A673 (cell line): Measurements from ENCODE around the gene IPO8. TPM values are rescaled to one million over a fixed set of nuclear protein-coding genes. Genes with fewer than 3 reads are reported as not detected.

Experiments
- BruUV-seq: library from RNA; stranded (reverse); fragments of 400-500 nt; replicated peaks from 2 replicates; lab custom pipeline; 2021; lab: Mats Ljungman, UMichigan
- CTCF ChIA-PET: fragments of 300-600 bp; sonication (Branson Sonifier 250); formaldehyde crosslinking; loops from one replicate; lab custom pipeline; 2022; ENCODE audit warnings: antibody characterized with exemption; lab: Charles Lee
- POLR2A ChIA-PET: fragments of 300-600 bp; sonication (Branson Sonifier 250); formaldehyde crosslinking; loops from one replicate; lab custom pipeline; 2022; ENCODE audit warnings: antibody characterized with exemption; ENCODE audit not compliant: low non-redundant PET; lab: Charles Lee
- DNase-seq: peaks from one replicate; pipeline ENCODE4 v3.0.0-alpha.2; 2015; ENCODE audit warnings: low spot score
- H3K27ac ChIP-seq: fragments of 200-600 bp; sonication (generic); 2 replicates; pipeline ENCODE4 v1.5.1; 2016; ENCODE audit warnings: mixed run types, low read depth, mild to moderate bottlenecking, mixed read lengths, antibody characterized with exemption, low read length; ENCODE audit not compliant: poor library complexity, severe bottlenecking
- H3K27me3 ChIP-seq: fragments of 200-600 bp; sonication (generic); replicated peaks from 2 replicates; pipeline ENCODE4 v1.6.1; 2017; ENCODE audit warnings: mixed run types, low read depth, mild to moderate bottlenecking, mixed read lengths, antibody characterized with exemption, low read length; ENCODE audit not compliant: insufficient read depth, poor library complexity
- H3K36me3 ChIP-seq: fragments of 200-600 bp; sonication (generic); 2 replicates; pipeline ENCODE4 v1.6.1; 2016; ENCODE audit warnings: mixed run types, mild to moderate bottlenecking, mixed read lengths, antibody characterized with exemption, low read length; ENCODE audit not compliant: insufficient read depth, poor library complexity, severe bottlenecking
- H3K4me1 ChIP-seq: fragments of 200-600 bp; sonication (generic); 2 replicates; pipeline ENCODE4 v1.6.1; 2017; ENCODE audit warnings: mixed run types, mild to moderate bottlenecking, mixed read lengths, antibody characterized with exemption, low read length; ENCODE audit not compliant: insufficient read depth, poor library complexity, severe bottlenecking
- H3K4me3 ChIP-seq: fragments of 200-600 bp; sonication (generic); 2 replicates; pipeline ENCODE4 v1.5.1; 2016; ENCODE audit warnings: low read depth, mixed run types, mild to moderate bottlenecking, mixed read lengths, low read length; ENCODE audit not compliant: poor library complexity, severe bottlenecking
- H3K9me3 ChIP-seq: fragments of 200-600 bp; sonication (generic); 2 replicates; pipeline ENCODE4 v1.6.1; 2016; ENCODE audit warnings: mixed run types, low read depth, mild to moderate bottlenecking, mixed read lengths, antibody characterized with exemption, low read length; ENCODE audit not compliant: poor library complexity, severe bottlenecking
- EZH2 ChIP-seq: fragments of 200-600 bp; sonication (generic); IDR thresholded peaks from 2 replicates; pipeline ENCODE4 v1.6.1; 2017; ENCODE audit warnings: borderline replicate concordance, low read depth, mild to moderate bottlenecking, mixed read lengths, antibody characterized with exemption, low read length; ENCODE audit not compliant: poor library complexity, severe bottlenecking
- intact Hi-C: fragments of 100-400 bp; cut with micrococcal nuclease; formaldehyde crosslinking; loops from one replicate; pipeline ENCODE4 v1.10.0; 2022; ENCODE audit not compliant: unreplicated experiment
- total RNA-seq: library from RNA; stranded (reverse); gene quantifications from 2 replicates; pipeline ENCODE4 v1.2.3, GENCODE V29; 2021
- TF ChIP-seq, protein P1 (sequence below): fragments of 300-800, 200-600 bp; sonication (generic); conservative IDR thresholded peaks from 2 replicates; pipeline ENCODE4 v1.5.1; 2017; ENCODE audit warnings: low read depth, mild to moderate bottlenecking, antibody characterized with exemption, low read length, moderate library complexity, mixed read lengths

IPO8 gene
- total RNA-seq, 1 experiment from 2014 or later, result 37.9 TPM

GRCh38 chr12:30739020-30739419 lies 43.4 kb upstream of the IPO8 start:
- ChIA-PET POLR2A (no interaction called here), CTCF (no interaction called here)
- TF ChIP-seq, protein P1, sequence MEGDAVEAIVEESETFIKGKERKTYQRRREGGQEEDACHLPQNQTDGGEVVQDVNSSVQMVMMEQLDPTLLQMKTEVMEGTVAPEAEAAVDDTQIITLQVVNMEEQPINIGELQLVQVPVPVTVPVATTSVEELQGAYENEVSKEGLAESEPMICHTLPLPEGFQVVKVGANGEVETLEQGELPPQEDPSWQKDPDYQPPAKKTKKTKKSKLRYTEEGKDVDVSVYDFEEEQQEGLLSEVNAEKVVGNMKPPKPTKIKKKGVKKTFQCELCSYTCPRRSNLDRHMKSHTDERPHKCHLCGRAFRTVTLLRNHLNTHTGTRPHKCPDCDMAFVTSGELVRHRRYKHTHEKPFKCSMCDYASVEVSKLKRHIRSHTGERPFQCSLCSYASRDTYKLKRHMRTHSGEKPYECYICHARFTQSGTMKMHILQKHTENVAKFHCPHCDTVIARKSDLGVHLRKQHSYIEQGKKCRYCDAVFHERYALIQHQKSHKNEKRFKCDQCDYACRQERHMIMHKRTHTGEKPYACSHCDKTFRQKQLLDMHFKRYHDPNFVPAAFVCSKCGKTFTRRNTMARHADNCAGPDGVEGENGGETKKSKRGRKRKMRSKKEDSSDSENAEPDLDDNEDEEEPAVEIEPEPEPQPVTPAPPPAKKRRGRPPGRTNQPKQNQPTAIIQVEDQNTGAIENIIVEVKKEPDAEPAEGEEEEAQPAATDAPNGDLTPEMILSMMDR, result no peak
- TF ChIP-seq EZH2, result no peak
- Histone ChIP-seq H3K27me3 (no peaks in the 10 kb centered on the region), H3K36me3 (no peaks in the 10 kb centered on the region), H3K27ac (no peak overlapping the region), H3K9me3 (no peaks in the 10 kb centered on the region), H3K4me3 (no peak overlapping the region), H3K4me1 (no peaks in the 10 kb centered on the region)
- no TSS peak for BruUV-seq
- no peak for DNase-seq
- intact Hi-C loops, result no loop called here

DNA sequence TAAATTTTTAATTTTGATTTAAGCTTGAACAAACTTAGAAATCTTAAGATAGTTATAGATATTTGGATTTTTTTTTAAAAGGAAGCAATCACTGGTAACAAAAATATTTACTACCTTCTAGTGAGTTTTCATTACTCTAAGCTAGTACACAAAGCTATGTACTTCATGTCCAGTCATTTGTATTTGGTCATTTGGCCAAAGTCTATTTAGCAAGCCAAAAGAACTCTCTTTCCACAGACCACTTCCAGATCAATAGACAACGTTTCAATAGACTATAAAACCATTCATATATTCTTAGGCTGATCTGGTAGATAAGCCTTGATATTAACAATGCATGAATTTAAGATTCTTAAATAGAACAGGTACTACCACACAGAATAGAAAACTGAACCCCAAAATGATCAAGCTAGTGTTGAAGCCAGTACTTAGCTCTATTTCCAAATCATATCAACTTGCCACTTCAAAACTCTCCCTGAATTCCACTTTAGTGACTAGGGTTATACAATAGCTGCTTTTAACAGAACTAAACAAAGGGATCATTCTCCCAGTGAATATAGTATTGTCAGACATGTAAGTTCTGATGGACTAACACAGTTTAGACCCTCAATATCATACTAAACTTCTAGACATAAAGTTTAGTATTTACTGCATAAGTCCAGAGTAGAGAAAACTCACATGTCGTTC lies 37.4 kb upstream of the IPO8 start:
- CTCF ChIA-PET, result no interaction called here
- POLR2A ChIA-PET, result no interaction called here
- no peaks in the 10 kb centered on the region for H3K4me1 ChIP-seq
- TF ChIP-seq, protein P1, result no peak
- TF ChIP-seq EZH2, result no peak
- H3K27ac ChIP-seq, result no peak overlapping the region
- DNase-seq, result no peak
- H3K9me3 ChIP-seq, result no peaks in the 10 kb centered on the region
- BruUV-seq, result no TSS peak
- intact Hi-C loops, result no loop called here
- no peaks in the 10 kb centered on the region for H3K27me3 ChIP-seq
- H3K36me3 ChIP-seq, result no peaks in the 10 kb centered on the region
- H3K4me3 ChIP-seq, result no peak overlapping the region

GRCh38 chr12:30730011-30730410 lies 34.3 kb upstream of the IPO8 start:
- BruUV-seq, result no TSS peak
- CTCF ChIA-PET, result no interaction called here
- H3K36me3 ChIP-seq, result no peaks in the 10 kb centered on the region

More at GRCh38 chr12:30730011-30730410, 34.3 kb upstream of the IPO8 start:
- no peaks in the 10 kb centered on the region for H3K9me3 ChIP-seq
- H3K4me1 ChIP-seq, result peaks cover 7% of the 10 kb centered on the region
- POLR2A ChIA-PET, result no interaction called here
- H3K4me3 ChIP-seq, result no peak overlapping the region
- TF ChIP-seq, protein P1, result no peak
- no peak for TF ChIP-seq EZH2
- no peaks in the 10 kb centered on the region for H3K27me3 ChIP-seq
- DNase-seq, result no peak
- H3K27ac ChIP-seq, result no peak overlapping the region
- intact Hi-C loops, result no loop called here
